ENCODE results near the gene SPNS2.

Gene SPNS2

GRCh38 chr17:4539576-4540223 lies 41.0 kb downstream of the SPNS2 start:
- no peak for TF ChIP-seq CTCF (IDR thresholded peaks at IDR 0.05; ENCODE audit: borderline replicate concordance, control extremely low read depth, extremely low read depth, insufficient read depth, missing control alignments)
- in situ Hi-C loops (cut with MboI; ENCODE audit: low sequenced_read_pairs, unreplicated experiment), result no loop called here
- no peak for DNase-seq (ENCODE audit: low spot score)

GRCh38 chr17:4540224-4540651 lies 41.6 kb downstream of the SPNS2 start:
- in situ Hi-C loops (cut with MboI; ENCODE audit: low sequenced_read_pairs, unreplicated experiment), result no loop called here
- no peak for DNase-seq (ENCODE audit: low spot score)
- no peak for TF ChIP-seq CTCF (IDR thresholded peaks at IDR 0.05; ENCODE audit: borderline replicate concordance, control extremely low read depth, extremely low read depth, insufficient read depth, missing control alignments)

GRCh38 chr17:4540687-4541327 lies 42.1 kb downstream of the SPNS2 start:
- no peak for DNase-seq (ENCODE audit: low spot score)
- no peak for TF ChIP-seq CTCF (IDR thresholded peaks at IDR 0.05; ENCODE audit: borderline replicate concordance, control extremely low read depth, extremely low read depth, insufficient read depth, missing control alignments)
- in situ Hi-C loops (cut with MboI; ENCODE audit: low sequenced_read_pairs, unreplicated experiment), result no loop called here

GRCh38 chr17:4541328-4542002 lies 42.8 kb downstream of the SPNS2 start:
- no peak for TF ChIP-seq CTCF (IDR thresholded peaks at IDR 0.05; ENCODE audit: borderline replicate concordance, control extremely low read depth, extremely low read depth, insufficient read depth, missing control alignments)
- in situ Hi-C loops (cut with MboI; ENCODE audit: low sequenced_read_pairs, unreplicated experiment), result no loop called here
- no peak for DNase-seq (ENCODE audit: low spot score)

- in situ Hi-C loops (cut with MboI; ENCODE audit: low sequenced_read_pairs, unreplicated experiment), result no loop called here
- TF ChIP-seq CTCF (IDR thresholded peaks at IDR 0.05; ENCODE audit: borderline replicate concordance, control extremely low read depth, extremely low read depth, insufficient read depth, missing control alignments), result no peak
- no peak for DNase-seq (ENCODE audit: low spot score)
Observed at GRCh38 chr17:4542003-4542725, 43.5 kb downstream of the SPNS2 start.

- in situ Hi-C loops (cut with MboI; ENCODE audit: low sequenced_read_pairs, unreplicated experiment), result no loop called here
- DNase-seq (ENCODE audit: low spot score), result no peak
- TF ChIP-seq CTCF (IDR thresholded peaks at IDR 0.05; ENCODE audit: borderline replicate concordance, control extremely low read depth, extremely low read depth, insufficient read depth, missing control alignments), result no peak
Observed at GRCh38 chr17:4542726-4543191, 44.1 kb downstream of the SPNS2 start.
